H1 (cell line): Measurements from ENCODE around the gene PRRC2C. TPM values are rescaled to one million over a fixed set of nuclear protein-coding genes. Genes with fewer than 3 reads are reported as not detected.

Experiments used
- CTCF ChIA-PET: fragments of 300-600 bp; sonication (Branson Sonifier 250); formaldehyde crosslinking; loops from one replicate; lab custom pipeline; 2021; ENCODE audit not compliant: partially characterized antibody; lab: Charles Lee
- POLR2A ChIA-PET: fragments of 300-600 bp; sonication (Branson Sonifier 250); formaldehyde crosslinking; loops from one replicate; lab custom pipeline; 2021; ENCODE audit warnings: inconsistent platforms; ENCODE audit not compliant: partially characterized antibody; lab: Charles Lee
- DNase-seq, 2 experiments: peaks; one replicate each; pipeline versions ENCODE4 v3.0.0 to v3.0.0-alpha.2; 2010 to 2022; ENCODE audit warnings: low spot score in 2 of 2, low read depth in 1 of 2, mixed read lengths in 1 of 2
- FAIRE-seq: peaks from 2 replicates; lab custom pipeline; 2011; peaks lifted over from hg19 to GRCh38; lab: Jason Lieb, UNC
- H2AFZ ChIP-seq: 2 replicates; pipeline ENCODE4 v1.8.1; 2012; ENCODE audit warnings: low read length, inconsistent platforms
- H2AK5ac ChIP-seq: 2 replicates; pipeline ENCODE4 v1.6.1; 2013; ENCODE audit warnings: low read depth, low read length
- H2BK120ac ChIP-seq: replicated peaks from 2 replicates; pipeline ENCODE3; 2013; ENCODE audit warnings: low read depth, low read length, inconsistent platforms
- H2BK12ac ChIP-seq: 2 replicates; pipeline ENCODE4 v1.6.1; 2013; ENCODE audit warnings: low read depth, low read length
- H2BK15ac ChIP-seq: 2 replicates; pipeline ENCODE4 v1.6.1; 2013; ENCODE audit warnings: low read length
- H2BK20ac ChIP-seq: 2 replicates; pipeline ENCODE4 v1.6.1; 2013; ENCODE audit warnings: low read length
- H2BK5ac ChIP-seq: 2 replicates; pipeline ENCODE4 v1.6.1; 2013; ENCODE audit warnings: low read depth, low read length
- H3K14ac ChIP-seq: 2 replicates; pipeline ENCODE4 v1.6.1; 2013; ENCODE audit warnings: inconsistent platforms; ENCODE audit not compliant: insufficient read length
- H3K18ac ChIP-seq: 2 replicates; pipeline ENCODE4 v1.6.1; 2013; ENCODE audit warnings: low read length; ENCODE audit errors: extremely low read depth
- H3K23ac ChIP-seq: 2 replicates; pipeline ENCODE4 v1.6.1; 2013; ENCODE audit warnings: inconsistent platforms; ENCODE audit not compliant: insufficient read length
- H3K23me2 ChIP-seq: 2 replicates; pipeline ENCODE4 v1.6.1; 2013; ENCODE audit warnings: low read depth, low read length
- H3K27ac ChIP-seq: 2 replicates; pipeline ENCODE4 v1.6.1; 2011; ENCODE audit warnings: low read depth, low read length, inconsistent platforms
- H3K27me3 ChIP-seq, 4 experiments: replicated peaks in 1 of 4; 1 replicate in 1 of 4; 2 replicates in 3 of 4; pipeline versions ENCODE4 v1.6.1 to v1.8.1; 2011 to 2013; ENCODE audit warnings: low read length in 3 of 4, mild to moderate bottlenecking in 3 of 4, inconsistent platforms in 2 of 4, mixed read lengths in 2 of 4, moderate library complexity in 1 of 4; ENCODE audit not compliant: control insufficient read depth in 3 of 4, insufficient read depth in 3 of 4; ENCODE audit errors: extremely low read depth in 1 of 4
- H3K36me3 ChIP-seq, 4 experiments: 2 replicates each; pipeline versions ENCODE4 v1.6.1 to v1.8.1; 2011 to 2013; ENCODE audit warnings: mild to moderate bottlenecking in 4 of 4, low read length in 3 of 4, moderate library complexity in 2 of 4, control low read depth in 1 of 4, inconsistent platforms in 1 of 4; ENCODE audit not compliant: insufficient read depth in 4 of 4, control insufficient read depth in 2 of 4
- H3K4ac ChIP-seq: replicated peaks from 2 replicates; pipeline ENCODE3; 2013; ENCODE audit warnings: low read length, low read depth, mixed read lengths, inconsistent platforms; ENCODE audit not compliant: insufficient read length
- H3K4me1 ChIP-seq, 4 experiments: replicated peaks in 1 of 4; 1 replicate in 1 of 4; 2 replicates in 3 of 4; pipeline versions ENCODE4 v1.6.1 to v1.8.1; 2011 to 2013; ENCODE audit warnings: low read length in 3 of 4, inconsistent platforms in 2 of 4, mixed read lengths in 1 of 4; ENCODE audit not compliant: insufficient read depth in 4 of 4, control insufficient read depth in 3 of 4
- H3K4me2 ChIP-seq, 2 experiments: 2 replicates each; pipeline versions ENCODE4 v1.6.1 to v1.8.1; 2011 to 2013; ENCODE audit warnings: low read depth in 2 of 2, low read length in 2 of 2, control low read depth in 1 of 2, inconsistent platforms in 1 of 2, mild to moderate bottlenecking in 1 of 2; ENCODE audit not compliant: insufficient read depth in 1 of 2
- H3K4me3 ChIP-seq, 4 experiments: fragments of 200-600, 300-600 bp in 1 of 4; sonication (generic), shearing (Covaris generic), sonication (Bioruptor Twin) in 1 of 4; 2 replicates each; pipeline versions ENCODE4 v1.5.1 to v1.8.1; 2011 to 2016; ENCODE audit warnings: low read length in 4 of 4, low read depth in 3 of 4, control low read depth in 2 of 4, inconsistent platforms in 2 of 4, mild to moderate bottlenecking in 2 of 4, mixed read lengths in 1 of 4, moderate library complexity in 1 of 4; ENCODE audit not compliant: insufficient read depth in 2 of 4; ENCODE audit errors: extremely low read depth in 1 of 4
- H3K56ac ChIP-seq: replicated peaks from 2 replicates; pipeline ENCODE3; 2013; ENCODE audit warnings: low read depth, mild to moderate bottlenecking, mixed read lengths, low read length, inconsistent platforms; ENCODE audit not compliant: insufficient read length
- H3K79me1 ChIP-seq: 2 replicates; pipeline ENCODE4 v1.6.1; 2013; ENCODE audit warnings: low read depth, low read length, control low read depth
- H3K79me2 ChIP-seq, 2 experiments: 2 replicates each; pipeline versions ENCODE4 v1.6.1 to v1.8.1; 2012 to 2013; ENCODE audit warnings: low read length in 2 of 2, mild to moderate bottlenecking in 2 of 2, inconsistent platforms in 1 of 2; ENCODE audit not compliant: insufficient read depth in 2 of 2, control insufficient read depth in 1 of 2
- H3K9ac ChIP-seq, 4 experiments: replicated peaks in 1 of 4; 1 replicate in 1 of 4; 2 replicates in 3 of 4; pipeline versions ENCODE4 v1.6.1 to v1.8.1; 2011 to 2013; ENCODE audit warnings: low read depth in 3 of 4, low read length in 3 of 4, control low read depth in 2 of 4, mild to moderate bottlenecking in 2 of 4, moderate library complexity in 2 of 4, inconsistent platforms in 1 of 4; ENCODE audit errors: extremely low read depth in 1 of 4
- H3K9me3 ChIP-seq, 2 experiments: 2 replicates each; pipeline versions ENCODE4 v1.6.1 to v1.8.1; 2012 to 2013; ENCODE audit warnings: mild to moderate bottlenecking in 2 of 2, moderate library complexity in 2 of 2, control low read depth in 1 of 2, inconsistent platforms in 1 of 2, low read depth in 1 of 2, low read length in 1 of 2, mixed read lengths in 1 of 2; ENCODE audit not compliant: insufficient read depth in 2 of 2
- H4K20me1 ChIP-seq, 2 experiments: replicated peaks in 1 of 2; 2 replicates each; pipeline versions ENCODE3 to v1.8.1; 2011 to 2013; ENCODE audit warnings: inconsistent platforms in 2 of 2, low read length in 2 of 2, mild to moderate bottlenecking in 1 of 2; ENCODE audit not compliant: insufficient read depth in 2 of 2, control insufficient read depth in 1 of 2
- H4K5ac ChIP-seq: 2 replicates; pipeline ENCODE4 v1.6.1; 2013; ENCODE audit warnings: low read length, low read depth, mixed read lengths, inconsistent platforms; ENCODE audit not compliant: insufficient read length
- H4K8ac ChIP-seq: 2 replicates; pipeline ENCODE4 v1.8.0; 2013; ENCODE audit warnings: mild to moderate bottlenecking, moderate library complexity, low read length, inconsistent platforms; ENCODE audit not compliant: insufficient read depth; ENCODE audit errors: extremely low read depth
- H4K91ac ChIP-seq: replicated peaks from 2 replicates; pipeline ENCODE3; 2013; ENCODE audit warnings: low read length, mixed read lengths, inconsistent platforms; ENCODE audit not compliant: insufficient read length
- KDM1A ChIP-seq: fragments of 200-600, 300-600 bp; sonication (generic); IDR thresholded peaks from 2 replicates; pipeline ENCODE4 v1.7.1; 2016; ENCODE audit warnings: mild to moderate bottlenecking, low read length, borderline replicate concordance
- TAF7 ChIP-seq: optimal IDR thresholded peaks from 2 replicates; pipeline ENCODE3; 2011; ENCODE audit warnings: low read depth, mild to moderate bottlenecking, inconsistent platforms, low read length, moderate library complexity, borderline replicate concordance
- WGBS, 2 experiments: shearing (Covaris generic) in 1 of 2; methylation state at CpG; one replicate each; pipeline versions ENCODE4 v1.1.6 to v1.1.7; 2013 to 2015; ENCODE audit warnings: low lambda C conversion rate in 2 of 2, mixed read lengths in 2 of 2, inconsistent platforms in 1 of 2, low coverage in 1 of 2, missing lambda C conversion rate in 1 of 2; ENCODE audit not compliant: insufficient replicate concordance in 2 of 2, insufficient coverage in 1 of 2, insufficient read length in 1 of 2; ENCODE audit errors: extremely low coverage in 1 of 2, missing lambda C conversion rate in 1 of 2; 5-methylcytosine and 5-hydroxymethylcytosine counted together
- polyA plus RNA-seq, 7 experiments: library from polyadenylated mRNA; depleted of rRNA in 3 of 7; stranded (reverse) in 5 of 7; unstranded in 2 of 7; fragments of >200 nt in 5 of 7; fragments of 200-250 nt in 2 of 7; gene quantifications; 1 replicate in 5 of 7; 2 replicates in 1 of 7; 4 replicates in 1 of 7; pipeline versions ENCODE4 v1.2.1 to v1.2.3, GENCODE V29; 2011 to 2013; ENCODE audit warnings: missing spikeins in 2 of 7, mixed read lengths in 2 of 7
- small RNA-seq: library from polyadenylated mRNA; stranded (forward); fragments of <200 nt; extraction: miRNeasy Mini kit (QIAGEN cat#:217004); gene quantifications from one replicate; pipeline ENCODE3, GENCODE V24; 2013; ENCODE audit not compliant: insufficient read depth
- total RNA-seq: library from RNA; stranded (reverse); fragmentation: NEBNext Ultra II Directional; extraction: Animal tissue kit (Norgen Biotek cat#: 25700); gene quantifications from 2 replicates; pipeline ENCODE4 v1.2.1, GENCODE V29; 2021

Gene PRRC2C
- total and polyA plus RNA-seq, 2 of the 8 experiments (the other 6 are each of a cell fraction or from before 2014, with no cell fraction given) = 125 to 264 TPM

- ChIA-PET POLR2A (interaction anchor here (0.8 to 1.5 kb wide), 4 partner anchors 13 to 157 kb away, joined by 3 to 4 read pairs (median 3); partner anchors contain the start of gene PRRC2C), CTCF (interaction anchor here (0.7 to 10.1 kb wide), 15 partner anchors 10 to 628 kb away, joined by 3 to 143 read pairs (median 4); partner anchors contain the start of genes MYOC and VAMP4)
- H2BK12ac ChIP-seq = peak overlapping the region; percentile 52; the same call in 1 of the 2 replicates
- H3K18ac ChIP-seq = peak overlapping the region; percentile 49; the same call in 1 of the 2 replicates
- peak overlapping the region; percentile 77; the same call in 1 of the 2 replicates for H2AK5ac ChIP-seq
- H3K56ac ChIP-seq = no peak overlapping the region
- H3K23me2 ChIP-seq = no peaks in the 10 kb centered on the region
- H4K5ac ChIP-seq = no peak overlapping the region
- H3K79me1 ChIP-seq = no peaks in the 10 kb centered on the region
- H3K4me3 ChIP-seq = no peak overlapping the region
- no peak overlapping the region for H3K27ac ChIP-seq
- peak overlapping the region; percentile 27 for H2BK120ac ChIP-seq
- H3K79me2 ChIP-seq = no peaks in the 10 kb centered on the region
- H3K9ac ChIP-seq = no peak overlapping the region
- 85% methylated on average over 4 of the region's 4 CpGs; no CpG with 5 or more reads in 1 of the 2 experiments for WGBS, 2 experiments
- no peak overlapping the region for H4K8ac ChIP-seq
- peak; percentile 61; the same call in 1 of the 2 replicates for TF ChIP-seq KDM1A
- no peak for TF ChIP-seq TAF7
- DNase-seq (no peak), FAIRE-seq (no peak)
- H2AFZ ChIP-seq = no peak overlapping the region
- peak overlapping the region; percentile 78 for H4K91ac ChIP-seq
- H3K23ac ChIP-seq = no peak overlapping the region
- no peak overlapping the region for H3K4ac ChIP-seq
- no peak overlapping the region for H2BK20ac ChIP-seq
- peak overlapping the region in 1 of 2 experiments; percentile 21; a peak in 2 of 4 replicates for H3K4me2 ChIP-seq
- no peaks in the 10 kb centered on the region for H3K9me3 ChIP-seq
- no peaks in the 10 kb centered on the region; a peak in 1 of 8 replicates for H3K36me3 ChIP-seq
- no peaks in the 10 kb centered on the region for H3K27me3 ChIP-seq
- H3K14ac ChIP-seq = no peak overlapping the region
- no peaks in the 10 kb centered on the region for H4K20me1 ChIP-seq
- H3K4me1 ChIP-seq = peaks cover 2 to 15% (median 7%) of the 10 kb centered on the region in 4 experiments
- no peak overlapping the region for H2BK15ac ChIP-seq
- H2BK5ac ChIP-seq = peak overlapping the region; percentile 21; the same call in 1 of the 2 replicates
Measured at GRCh38 chr1:171642197-171642596, 156.9 kb downstream of the PRRC2C start.

Small RNA genes lying within 50 kb of the gene (small RNA-seq; reads per million reads assigned to genes)
- not detected for gene CYCSP53

Other genes starting within 250 kb of the PRRC2C start
- gene FMO1, start 237.0 kb upstream of the PRRC2C start, total RNA-seq = 0.36 TPM in 1 of 2 replicates, not detected in the other
- 0.03 and 0.11 TPM in 2 replicates for gene FMO1, start 237.0 kb upstream of the PRRC2C start, polyA plus RNA-seq (2011; rRNA removed)
- 2.2 and 2.3 TPM in 2 replicates for gene FMO4, start 171.3 kb upstream of the PRRC2C start, total RNA-seq
- gene FMO4, start 171.3 kb upstream of the PRRC2C start, polyA plus RNA-seq (2011; rRNA removed) = 0.88 and 1.5 TPM in 2 replicates
- not detected in 2 replicates for gene MYOCOS, start 136.7 kb downstream of the PRRC2C start, total RNA-seq
- gene MYOCOS, start 136.7 kb downstream of the PRRC2C start, polyA plus RNA-seq (2011; rRNA removed) = not detected in 2 replicates
- not detected in 2 replicates for gene MYOC, start 167.2 kb downstream of the PRRC2C start, total RNA-seq
- gene MYOC, start 167.2 kb downstream of the PRRC2C start, polyA plus RNA-seq (2011; rRNA removed) = not detected in 2 replicates